Loucy (cell line): ENCODE measurements around the gene PIGB.
A peak's percentile ranks its signal among the peaks of the same experiment; 100 is the strongest.

Experiments
- H2AFZ ChIP-seq: fragments of 200-600 bp; sonication (generic); 2 replicates; pipeline ENCODE4 v1.6.0; 2016; ENCODE audit warnings: antibody characterized with exemption, mild to moderate bottlenecking, low read length, moderate library complexity
- H3F3A ChIP-seq: fragments of 200-600 bp; 2 replicates; pipeline ENCODE4 v1.6.0; 2016; ENCODE audit warnings: antibody characterized with exemption, low read depth, mild to moderate bottlenecking
- H3K27me3 ChIP-seq: fragments of 200-600 bp; sonication (generic); 2 replicates; pipeline ENCODE4 v1.6.1; 2014; ENCODE audit warnings: low read length, mild to moderate bottlenecking; ENCODE audit not compliant: insufficient read depth, poor library complexity, severe bottlenecking
- H3K36me3 ChIP-seq: fragments of 200-600 bp; sonication (generic); 2 replicates; pipeline ENCODE4 v1.6.1; 2016; ENCODE audit warnings: low read length; ENCODE audit not compliant: insufficient read depth
- H3K4me1 ChIP-seq: fragments of 200-600 bp; sonication (generic); 2 replicates; pipeline ENCODE4 v1.5.1; 2014; ENCODE audit warnings: low read length, mild to moderate bottlenecking; ENCODE audit not compliant: insufficient read depth, poor library complexity, severe bottlenecking
- H3K4me2 ChIP-seq: fragments of 200-600 bp; sonication (generic); 2 replicates; pipeline ENCODE4 v1.6.0; 2014; ENCODE audit warnings: antibody characterized with exemption, low read length, low read depth, mild to moderate bottlenecking; ENCODE audit not compliant: poor library complexity, severe bottlenecking
- H3K4me3 ChIP-seq: fragments of 200-600 bp; sonication (generic); 2 replicates; pipeline ENCODE4 v1.5.1; 2014; ENCODE audit warnings: low read length, mild to moderate bottlenecking, mixed read lengths; ENCODE audit not compliant: poor library complexity, severe bottlenecking
- H3K79me2 ChIP-seq: fragments of 200-600 bp; sonication (generic); 2 replicates; pipeline ENCODE4 v1.6.1; 2014; ENCODE audit warnings: low read length; ENCODE audit not compliant: insufficient read depth
- H3K9ac ChIP-seq: fragments of 200-600 bp; sonication (generic); 2 replicates; pipeline ENCODE4 v1.6.0; 2014; ENCODE audit warnings: mild to moderate bottlenecking, low read depth, low read length, moderate library complexity; ENCODE audit not compliant: poor library complexity, severe bottlenecking
- H3K9me2 ChIP-seq: fragments of 200-600 bp; sonication (generic); replicated peaks from 2 replicates; pipeline ENCODE4 v1.6.1; 2016; ENCODE audit warnings: low read depth, low read length, mixed read lengths
- H3K9me3 ChIP-seq: fragments of 200-600 bp; sonication (generic); 2 replicates; pipeline ENCODE4 v1.6.1; 2014; ENCODE audit warnings: mild to moderate bottlenecking, antibody characterized with exemption, low read length, low read depth; ENCODE audit not compliant: insufficient read depth
- H4K20me1 ChIP-seq: fragments of 200-600 bp; sonication (generic); 2 replicates; pipeline ENCODE4 v1.6.0; 2014; ENCODE audit warnings: antibody characterized with exemption, low read length, mild to moderate bottlenecking; ENCODE audit not compliant: insufficient read depth, poor library complexity, severe bottlenecking
- EZH2phosphoT487 ChIP-seq: fragments of 200-600 bp; IDR thresholded peaks from 2 replicates; pipeline ENCODE4 v1.6.1; 2018; ENCODE audit warnings: antibody characterized with exemption, mild to moderate bottlenecking, moderate library complexity, borderline replicate concordance
- TF ChIP-seq, protein P1 (sequence below): fragments of 200-600 bp; sonication (generic); conservative IDR thresholded peaks from 2 replicates; pipeline ENCODE4 v1.5.1; 2014; ENCODE audit warnings: mild to moderate bottlenecking, antibody characterized with exemption, low read length

PIGB gene

DNA sequence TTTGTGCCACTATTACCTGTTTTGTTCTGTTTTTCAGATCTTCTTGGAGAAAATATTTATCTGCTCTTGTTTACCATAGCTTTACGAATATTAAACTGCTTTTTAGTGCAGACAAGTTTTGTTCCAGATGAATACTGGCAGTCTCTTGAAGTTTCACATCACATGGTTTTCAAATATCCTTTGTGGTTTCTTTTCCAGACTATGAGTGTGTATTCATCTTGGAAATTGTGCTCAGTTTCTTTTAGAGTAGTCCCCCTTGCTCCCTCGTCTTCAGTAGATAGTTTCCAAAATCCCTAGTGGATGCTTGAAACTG lies 1.2 kb downstream of the PIGB start:
- peak overlapping the region; percentile 97 for H3K9ac ChIP-seq
- H3K27me3 ChIP-seq: no peaks in the 10 kb centered on the region
- no peak for TF ChIP-seq EZH2phosphoT487
- TF ChIP-seq, protein P1, sequence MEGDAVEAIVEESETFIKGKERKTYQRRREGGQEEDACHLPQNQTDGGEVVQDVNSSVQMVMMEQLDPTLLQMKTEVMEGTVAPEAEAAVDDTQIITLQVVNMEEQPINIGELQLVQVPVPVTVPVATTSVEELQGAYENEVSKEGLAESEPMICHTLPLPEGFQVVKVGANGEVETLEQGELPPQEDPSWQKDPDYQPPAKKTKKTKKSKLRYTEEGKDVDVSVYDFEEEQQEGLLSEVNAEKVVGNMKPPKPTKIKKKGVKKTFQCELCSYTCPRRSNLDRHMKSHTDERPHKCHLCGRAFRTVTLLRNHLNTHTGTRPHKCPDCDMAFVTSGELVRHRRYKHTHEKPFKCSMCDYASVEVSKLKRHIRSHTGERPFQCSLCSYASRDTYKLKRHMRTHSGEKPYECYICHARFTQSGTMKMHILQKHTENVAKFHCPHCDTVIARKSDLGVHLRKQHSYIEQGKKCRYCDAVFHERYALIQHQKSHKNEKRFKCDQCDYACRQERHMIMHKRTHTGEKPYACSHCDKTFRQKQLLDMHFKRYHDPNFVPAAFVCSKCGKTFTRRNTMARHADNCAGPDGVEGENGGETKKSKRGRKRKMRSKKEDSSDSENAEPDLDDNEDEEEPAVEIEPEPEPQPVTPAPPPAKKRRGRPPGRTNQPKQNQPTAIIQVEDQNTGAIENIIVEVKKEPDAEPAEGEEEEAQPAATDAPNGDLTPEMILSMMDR: no peak
- H3K4me1 ChIP-seq: peaks cover 51% of the 10 kb centered on the region
- peaks cover 74% of the 10 kb centered on the region for H3K79me2 ChIP-seq
- H3K36me3 ChIP-seq: no peaks in the 10 kb centered on the region
- H4K20me1 ChIP-seq: no peaks in the 10 kb centered on the region
- H3K4me2 ChIP-seq: peak overlapping the region; percentile 95
- H3K9me2 ChIP-seq: no peaks in the 10 kb centered on the region
- no peaks in the 10 kb centered on the region for H3F3A ChIP-seq
- peak overlapping the region; percentile 92; the same call in 1 of the 2 replicates for H2AFZ ChIP-seq
- H3K9me3 ChIP-seq: no peaks in the 10 kb centered on the region
- peak overlapping the region; percentile 93 for H3K4me3 ChIP-seq

DNA sequence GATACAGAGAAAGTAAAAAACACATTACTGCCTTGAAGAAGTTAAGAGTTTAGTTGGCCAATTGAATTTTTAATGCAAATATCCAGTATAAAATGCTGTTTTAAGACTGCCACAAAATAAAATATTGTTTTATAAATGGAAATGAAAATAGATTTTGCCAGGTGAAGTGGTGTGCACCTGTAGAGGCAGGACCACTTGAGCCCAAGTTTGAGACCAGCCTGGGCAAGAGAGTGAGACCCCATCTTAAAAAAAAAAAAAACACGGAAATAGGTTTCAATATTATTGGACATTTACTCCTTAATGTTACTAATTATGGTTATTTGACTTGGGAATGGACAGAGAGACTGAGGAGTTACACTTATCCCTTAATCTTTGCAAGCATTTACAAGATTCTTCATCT lies 1.9 kb downstream of the PIGB start:
- Histone ChIP-seq H3K4me1 (peaks cover 48% of the 10 kb centered on the region), H3K4me3 (peak overlapping the region; percentile 93), H3K4me2 (peak overlapping the region; percentile 95), H3K9ac (peak overlapping the region; percentile 97), H3K79me2 (peaks cover 70% of the 10 kb centered on the region), H3K9me2 (no peaks in the 10 kb centered on the region), H3K9me3 (no peaks in the 10 kb centered on the region), H2AFZ (no peak overlapping the region), H3K36me3 (no peaks in the 10 kb centered on the region), H3F3A (no peaks in the 10 kb centered on the region), H4K20me1 (no peaks in the 10 kb centered on the region), H3K27me3 (no peaks in the 10 kb centered on the region)
- TF ChIP-seq, protein P1: no peak
- no peak for TF ChIP-seq EZH2phosphoT487

DNA sequence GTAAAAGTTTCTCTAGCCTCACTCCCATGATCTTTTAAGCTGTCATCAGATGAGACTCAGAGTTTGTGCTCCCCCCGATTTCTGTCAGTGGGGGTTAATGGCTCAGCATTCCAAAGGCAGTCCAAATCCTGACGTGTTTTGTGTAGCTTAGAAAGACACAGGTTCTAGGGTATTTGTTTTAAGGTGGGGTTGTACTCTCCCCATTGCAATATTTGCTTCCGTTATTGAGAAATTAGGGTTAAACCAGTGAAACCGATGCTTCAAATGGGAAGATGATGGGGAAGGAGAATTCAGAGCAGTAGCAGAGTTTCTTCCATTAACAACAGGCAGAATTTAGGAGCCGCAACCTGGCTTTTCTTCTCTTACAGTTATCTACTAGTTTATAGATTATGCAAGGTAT lies 3.4 kb downstream of the PIGB start:
- no peaks in the 10 kb centered on the region for H3K9me3 ChIP-seq
- peak overlapping the region; percentile 59 for H3K4me2 ChIP-seq
- peaks cover 39% of the 10 kb centered on the region for H3K4me1 ChIP-seq

More for the DNA sequence above, 3.4 kb downstream of the PIGB start:
- Histone ChIP-seq H3K9me2 (no peaks in the 10 kb centered on the region), H3K27me3 (no peaks in the 10 kb centered on the region), H4K20me1 (no peaks in the 10 kb centered on the region), H3K36me3 (no peaks in the 10 kb centered on the region), H3K4me3 (peak overlapping the region; percentile 15), H3F3A (no peaks in the 10 kb centered on the region), H3K9ac (no peak overlapping the region), H3K79me2 (peaks cover 57% of the 10 kb centered on the region), H2AFZ (no peak overlapping the region)
- TF ChIP-seq, protein P1: no peak
- TF ChIP-seq EZH2phosphoT487: no peak
